ENCODE data around the gene PTGIR.

DNA sequence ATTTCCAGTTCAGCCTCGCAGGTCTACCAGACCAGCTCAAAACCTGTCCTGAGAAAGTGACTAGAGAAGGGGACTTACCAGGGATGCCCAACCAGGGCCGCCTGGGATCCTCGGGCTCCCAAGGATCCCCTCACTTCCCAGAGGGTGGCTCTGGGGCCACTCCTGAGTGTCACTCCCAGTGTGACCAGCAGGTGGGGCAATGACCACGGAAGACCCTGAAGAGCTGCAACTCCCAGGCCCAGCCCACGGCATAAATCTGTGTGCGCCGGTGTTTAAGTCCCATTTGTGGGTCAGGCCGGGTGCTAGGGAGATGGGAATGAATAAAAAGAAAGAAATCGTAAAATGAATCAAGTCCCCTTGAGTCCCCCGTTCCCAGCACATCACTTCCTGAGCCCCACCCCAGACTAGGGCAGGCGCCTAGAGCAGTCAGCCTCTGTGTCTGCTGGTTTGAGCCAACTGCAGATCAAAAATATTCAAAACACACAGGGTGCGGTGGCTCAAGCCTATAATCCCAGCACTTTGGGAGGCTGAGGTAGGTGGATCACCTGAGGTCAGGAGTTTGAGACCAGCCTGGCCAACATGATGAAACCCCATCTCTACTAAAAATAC, 10.7 kb downstream of the PTGIR start:
- TF ChIP-seq, protein P1, sequence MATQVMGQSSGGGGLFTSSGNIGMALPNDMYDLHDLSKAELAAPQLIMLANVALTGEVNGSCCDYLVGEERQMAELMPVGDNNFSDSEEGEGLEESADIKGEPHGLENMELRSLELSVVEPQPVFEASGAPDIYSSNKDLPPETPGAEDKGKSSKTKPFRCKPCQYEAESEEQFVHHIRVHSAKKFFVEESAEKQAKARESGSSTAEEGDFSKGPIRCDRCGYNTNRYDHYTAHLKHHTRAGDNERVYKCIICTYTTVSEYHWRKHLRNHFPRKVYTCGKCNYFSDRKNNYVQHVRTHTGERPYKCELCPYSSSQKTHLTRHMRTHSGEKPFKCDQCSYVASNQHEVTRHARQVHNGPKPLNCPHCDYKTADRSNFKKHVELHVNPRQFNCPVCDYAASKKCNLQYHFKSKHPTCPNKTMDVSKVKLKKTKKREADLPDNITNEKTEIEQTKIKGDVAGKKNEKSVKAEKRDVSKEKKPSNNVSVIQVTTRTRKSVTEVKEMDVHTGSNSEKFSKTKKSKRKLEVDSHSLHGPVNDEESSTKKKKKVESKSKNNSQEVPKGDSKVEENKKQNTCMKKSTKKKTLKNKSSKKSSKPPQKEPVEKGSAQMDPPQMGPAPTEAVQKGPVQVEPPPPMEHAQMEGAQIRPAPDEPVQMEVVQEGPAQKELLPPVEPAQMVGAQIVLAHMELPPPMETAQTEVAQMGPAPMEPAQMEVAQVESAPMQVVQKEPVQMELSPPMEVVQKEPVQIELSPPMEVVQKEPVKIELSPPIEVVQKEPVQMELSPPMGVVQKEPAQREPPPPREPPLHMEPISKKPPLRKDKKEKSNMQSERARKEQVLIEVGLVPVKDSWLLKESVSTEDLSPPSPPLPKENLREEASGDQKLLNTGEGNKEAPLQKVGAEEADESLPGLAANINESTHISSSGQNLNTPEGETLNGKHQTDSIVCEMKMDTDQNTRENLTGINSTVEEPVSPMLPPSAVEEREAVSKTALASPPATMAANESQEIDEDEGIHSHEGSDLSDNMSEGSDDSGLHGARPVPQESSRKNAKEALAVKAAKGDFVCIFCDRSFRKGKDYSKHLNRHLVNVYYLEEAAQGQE (IDR thresholded peaks at IDR 0.05; ENCODE audit: insufficient read depth in 1 of 2, low read depth in 2 of 2, low read length in 2 of 2) = no peak
- no peak for TF ChIP-seq TAF1 (IDR thresholded peaks at IDR 0.05; ENCODE audit: borderline replicate concordance, insufficient read depth, low read length)
